H1 (cell line): Measurements from ENCODE around the gene C17orf50. TPM values are rescaled to one million over a fixed set of nuclear protein-coding genes. Genes with fewer than 3 reads are reported as not detected.

ENCODE experiments used
- BCL11A ChIP-seq, 2 experiments: IDR thresholded peaks; one replicate each; pipeline ENCODE4 v1.6.1; 2011; ENCODE audit warnings: low read depth in 2 of 2, low read length in 2 of 2, mild to moderate bottlenecking in 2 of 2
- GABPA ChIP-seq: IDR thresholded peaks from 2 replicates; pipeline ENCODE4 v1.6.1; 2011; ENCODE audit warnings: mild to moderate bottlenecking, low read length, moderate library complexity, borderline replicate concordance; ENCODE audit not compliant: insufficient read depth
- SIRT6 ChIP-seq: IDR thresholded peaks from one replicate; pipeline ENCODE4 v1.7.1; 2012; ENCODE audit warnings: low read length, inconsistent platforms
- SP2 ChIP-seq: IDR thresholded peaks from 2 replicates; pipeline ENCODE4 v1.6.1; 2012; ENCODE audit warnings: mild to moderate bottlenecking, low read length, inconsistent platforms
- polyA plus RNA-seq, 7 experiments: library from polyadenylated mRNA; depleted of rRNA in 3 of 7; stranded (reverse) in 5 of 7; unstranded in 2 of 7; fragments of >200 nt in 5 of 7; fragments of 200-250 nt in 2 of 7; gene quantifications; 1 replicate in 5 of 7; 2 replicates in 1 of 7; 4 replicates in 1 of 7; pipeline versions ENCODE4 v1.2.1 to v1.2.3, GENCODE V29; 2011 to 2013; ENCODE audit warnings: missing spikeins in 2 of 7, mixed read lengths in 2 of 7
- total RNA-seq: library from RNA; stranded (reverse); fragmentation: NEBNext Ultra II Directional; extraction: Animal tissue kit (Norgen Biotek cat#: 25700); gene quantifications from 2 replicates; pipeline ENCODE4 v1.2.1, GENCODE V29; 2021
- TF ChIP-seq, protein P1 (sequence below): fragments of 300-600 bp; sonication (generic); IDR thresholded peaks from 2 replicates; pipeline ENCODE4 v1.7.1; 2012; ENCODE audit warnings: low read length, moderate library complexity, mild to moderate bottlenecking, inconsistent platforms; ENCODE audit not compliant: insufficient replicate concordance

C17orf50 gene
- total and polyA plus RNA-seq, 2 of the 8 experiments (the other 6 are each of a cell fraction or from before 2014, with no cell fraction given) = 0.12 TPM; not detected in 1

GRCh38 chr17:35760587-35760986 is at the start of gene C17orf50 (continued):
- TF ChIP-seq, protein P1, sequence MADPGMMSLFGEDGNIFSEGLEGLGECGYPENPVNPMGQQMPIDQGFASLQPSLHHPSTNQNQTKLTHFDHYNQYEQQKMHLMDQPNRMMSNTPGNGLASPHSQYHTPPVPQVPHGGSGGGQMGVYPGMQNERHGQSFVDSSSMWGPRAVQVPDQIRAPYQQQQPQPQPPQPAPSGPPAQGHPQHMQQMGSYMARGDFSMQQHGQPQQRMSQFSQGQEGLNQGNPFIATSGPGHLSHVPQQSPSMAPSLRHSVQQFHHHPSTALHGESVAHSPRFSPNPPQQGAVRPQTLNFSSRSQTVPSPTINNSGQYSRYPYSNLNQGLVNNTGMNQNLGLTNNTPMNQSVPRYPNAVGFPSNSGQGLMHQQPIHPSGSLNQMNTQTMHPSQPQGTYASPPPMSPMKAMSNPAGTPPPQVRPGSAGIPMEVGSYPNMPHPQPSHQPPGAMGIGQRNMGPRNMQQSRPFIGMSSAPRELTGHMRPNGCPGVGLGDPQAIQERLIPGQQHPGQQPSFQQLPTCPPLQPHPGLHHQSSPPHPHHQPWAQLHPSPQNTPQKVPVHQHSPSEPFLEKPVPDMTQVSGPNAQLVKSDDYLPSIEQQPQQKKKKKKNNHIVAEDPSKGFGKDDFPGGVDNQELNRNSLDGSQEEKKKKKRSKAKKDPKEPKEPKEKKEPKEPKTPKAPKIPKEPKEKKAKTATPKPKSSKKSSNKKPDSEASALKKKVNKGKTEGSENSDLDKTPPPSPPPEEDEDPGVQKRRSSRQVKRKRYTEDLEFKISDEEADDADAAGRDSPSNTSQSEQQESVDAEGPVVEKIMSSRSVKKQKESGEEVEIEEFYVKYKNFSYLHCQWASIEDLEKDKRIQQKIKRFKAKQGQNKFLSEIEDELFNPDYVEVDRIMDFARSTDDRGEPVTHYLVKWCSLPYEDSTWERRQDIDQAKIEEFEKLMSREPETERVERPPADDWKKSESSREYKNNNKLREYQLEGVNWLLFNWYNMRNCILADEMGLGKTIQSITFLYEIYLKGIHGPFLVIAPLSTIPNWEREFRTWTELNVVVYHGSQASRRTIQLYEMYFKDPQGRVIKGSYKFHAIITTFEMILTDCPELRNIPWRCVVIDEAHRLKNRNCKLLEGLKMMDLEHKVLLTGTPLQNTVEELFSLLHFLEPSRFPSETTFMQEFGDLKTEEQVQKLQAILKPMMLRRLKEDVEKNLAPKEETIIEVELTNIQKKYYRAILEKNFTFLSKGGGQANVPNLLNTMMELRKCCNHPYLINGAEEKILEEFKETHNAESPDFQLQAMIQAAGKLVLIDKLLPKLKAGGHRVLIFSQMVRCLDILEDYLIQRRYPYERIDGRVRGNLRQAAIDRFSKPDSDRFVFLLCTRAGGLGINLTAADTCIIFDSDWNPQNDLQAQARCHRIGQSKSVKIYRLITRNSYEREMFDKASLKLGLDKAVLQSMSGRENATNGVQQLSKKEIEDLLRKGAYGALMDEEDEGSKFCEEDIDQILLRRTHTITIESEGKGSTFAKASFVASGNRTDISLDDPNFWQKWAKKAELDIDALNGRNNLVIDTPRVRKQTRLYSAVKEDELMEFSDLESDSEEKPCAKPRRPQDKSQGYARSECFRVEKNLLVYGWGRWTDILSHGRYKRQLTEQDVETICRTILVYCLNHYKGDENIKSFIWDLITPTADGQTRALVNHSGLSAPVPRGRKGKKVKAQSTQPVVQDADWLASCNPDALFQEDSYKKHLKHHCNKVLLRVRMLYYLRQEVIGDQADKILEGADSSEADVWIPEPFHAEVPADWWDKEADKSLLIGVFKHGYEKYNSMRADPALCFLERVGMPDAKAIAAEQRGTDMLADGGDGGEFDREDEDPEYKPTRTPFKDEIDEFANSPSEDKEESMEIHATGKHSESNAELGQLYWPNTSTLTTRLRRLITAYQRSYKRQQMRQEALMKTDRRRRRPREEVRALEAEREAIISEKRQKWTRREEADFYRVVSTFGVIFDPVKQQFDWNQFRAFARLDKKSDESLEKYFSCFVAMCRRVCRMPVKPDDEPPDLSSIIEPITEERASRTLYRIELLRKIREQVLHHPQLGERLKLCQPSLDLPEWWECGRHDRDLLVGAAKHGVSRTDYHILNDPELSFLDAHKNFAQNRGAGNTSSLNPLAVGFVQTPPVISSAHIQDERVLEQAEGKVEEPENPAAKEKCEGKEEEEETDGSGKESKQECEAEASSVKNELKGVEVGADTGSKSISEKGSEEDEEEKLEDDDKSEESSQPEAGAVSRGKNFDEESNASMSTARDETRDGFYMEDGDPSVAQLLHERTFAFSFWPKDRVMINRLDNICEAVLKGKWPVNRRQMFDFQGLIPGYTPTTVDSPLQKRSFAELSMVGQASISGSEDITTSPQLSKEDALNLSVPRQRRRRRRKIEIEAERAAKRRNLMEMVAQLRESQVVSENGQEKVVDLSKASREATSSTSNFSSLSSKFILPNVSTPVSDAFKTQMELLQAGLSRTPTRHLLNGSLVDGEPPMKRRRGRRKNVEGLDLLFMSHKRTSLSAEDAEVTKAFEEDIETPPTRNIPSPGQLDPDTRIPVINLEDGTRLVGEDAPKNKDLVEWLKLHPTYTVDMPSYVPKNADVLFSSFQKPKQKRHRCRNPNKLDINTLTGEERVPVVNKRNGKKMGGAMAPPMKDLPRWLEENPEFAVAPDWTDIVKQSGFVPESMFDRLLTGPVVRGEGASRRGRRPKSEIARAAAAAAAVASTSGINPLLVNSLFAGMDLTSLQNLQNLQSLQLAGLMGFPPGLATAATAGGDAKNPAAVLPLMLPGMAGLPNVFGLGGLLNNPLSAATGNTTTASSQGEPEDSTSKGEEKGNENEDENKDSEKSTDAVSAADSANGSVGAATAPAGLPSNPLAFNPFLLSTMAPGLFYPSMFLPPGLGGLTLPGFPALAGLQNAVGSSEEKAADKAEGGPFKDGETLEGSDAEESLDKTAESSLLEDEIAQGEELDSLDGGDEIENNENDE = no peak
- TF ChIP-seq BCL11A (IDR thresholded peaks at IDR 0.05; ENCODE audit: low read depth in 2 of 2, low read length in 2 of 2) (no peak), SP2 (no peak), GABPA (no peak), SIRT6 (no peak)
